GM21423 (cell line): Measurements from ENCODE around the gene CORO7.
A peak's percentile ranks its signal among the peaks of the same experiment; 100 is the strongest.

Experiments
- ATAC-seq: cut with Tn5 transposase; IDR thresholded peaks from one replicate; pipeline ENCODE4 v1.9.1; 2021; ENCODE audit warnings: mild to moderate bottlenecking, moderate library complexity; ENCODE audit not compliant: unreplicated experiment

CORO7 gene

GRCh38 chr16:4426722-4427372 is 10.5 kb upstream of the CORO7 start:
- no peak for ATAC-seq

- ATAC-seq = peak; percentile 13
Observed at GRCh38 chr16:4426021-4426684, 9.8 kb upstream of the CORO7 start.

GRCh38 chr16:4425378-4426020 is 9.1 kb upstream of the CORO7 start, which contains the start of gene DNAJA3:
Gene DNAJA3, plus strand, starts transcription at chr16:4425868. Its CDS starts 14 bp downstream, at chr16:4425882.
- ATAC-seq = peak; percentile 87

- ATAC-seq = no peak
Observed at GRCh38 chr16:4420505-4421105, 4.2 kb upstream of the CORO7 start.

- ATAC-seq = no peak
Observed at GRCh38 chr16:4419402-4419959, 3.1 kb upstream of the CORO7 start.

GRCh38 chr16:4415538-4416199 is 727 bp downstream of the CORO7 start:
- peak; percentile 11 for ATAC-seq

GRCh38 chr16:4414187-4414917 is 2.0 kb downstream of the CORO7 start:
- ATAC-seq = peak; percentile 57

GRCh38 chr16:4412854-4413253 is 3.5 kb downstream of the CORO7 start:
- ATAC-seq = no peak

- ATAC-seq = no peak
Observed at GRCh38 chr16:4412159-4412558, 4.2 kb downstream of the CORO7 start.

- no peak for ATAC-seq
Observed at GRCh38 chr16:4411684-4412083, 4.7 kb downstream of the CORO7 start.

- no peak for ATAC-seq
Observed at GRCh38 chr16:4410335-4411075, 5.9 kb downstream of the CORO7 start.

- no peak for ATAC-seq
Observed at GRCh38 chr16:4409081-4409932, 7.1 kb downstream of the CORO7 start.

- ATAC-seq = no peak
Observed at GRCh38 chr16:4408323-4408690, 8.1 kb downstream of the CORO7 start.

GRCh38 chr16:4407543-4408322 is 8.7 kb downstream of the CORO7 start:
- ATAC-seq = no peak

GRCh38 chr16:4404967-4405696 is 11.3 kb downstream of the CORO7 start:
- no peak for ATAC-seq

GRCh38 chr16:4404247-4404966 is 12.0 kb downstream of the CORO7 start:
- ATAC-seq = no peak
